Vagina (tissue), 2 donors: Measurements from ENCODE around the gene ACE2.

Experiments
- CTCF ChIP-seq, 3 experiments: fragments of 450-650 bp in 2 of 3; fragments of 200-600 bp in 1 of 3; sonication (generic) in 1 of 3; IDR thresholded peaks; one replicate each; pipeline ENCODE4 v1.5.1; 2017 to 2019; ENCODE audit warnings: antibody characterized with exemption in 3 of 3, mild to moderate bottlenecking in 2 of 3, moderate library complexity in 2 of 3
- POLR2AphosphoS5 ChIP-seq, 2 donors: sonication (generic); formaldehyde crosslinking; IDR thresholded peaks; one replicate each; pipeline ENCODE4 v1.9.0; 2017; ENCODE audit warnings: antibody characterized with exemption in 2 of 2, mild to moderate bottlenecking in 2 of 2, low read depth in 1 of 2; ENCODE audit not compliant: insufficient read depth in 1 of 2

- TF ChIP-seq POLR2AphosphoS5 (IDR thresholded peaks at IDR 0.05; ENCODE audit: insufficient read depth in 1 of 2, low read depth in 1 of 2) (no peak), CTCF (IDR thresholded peaks at IDR 0.05) (no peak)
Measured at GRCh38 chrX:15600049-15600448, 711 bp downstream of the ACE2 start.
